Lower leg skin (tissue), 4 donors: ENCODE data around the gene ZNF783. TPM values are rescaled to one million over a fixed set of nuclear protein-coding genes. Genes with fewer than 3 reads are reported as not detected.

Experiments used
- DNase-seq, 2 donors: peaks; one replicate each; pipeline ENCODE4 v3.0.0-alpha.2; 2019; ENCODE audit warnings: low spot score in 2 of 2
- H3K4me3 ChIP-seq: fragments of 200-600 bp; sonication (generic); 2 replicates; pipeline ENCODE4 v1.5.1; 2017; ENCODE audit warnings: mild to moderate bottlenecking, low read depth; ENCODE audit not compliant: poor library complexity, severe bottlenecking
- POLR2A ChIP-seq, 2 donors: fragments of 450-650 bp; IDR thresholded peaks; one replicate each; pipeline ENCODE4 v1.6.1; 2016 to 2017; ENCODE audit warnings: antibody characterized with exemption in 2 of 2, mild to moderate bottlenecking in 1 of 2, moderate library complexity in 1 of 2
- WGBS, 2 donors: methylation state at CpG; one replicate each; pipeline ENCODE4 v1.1.5; 2018; 5-methylcytosine and 5-hydroxymethylcytosine counted together
- intact Hi-C: fragments of 100-400 bp; cut with DNase I; formaldehyde crosslinking; loops from one replicate; pipeline ENCODE4 v1.15.0; 2023; ENCODE audit warnings: low total_unique reads
- total RNA-seq, 4 donors: library from RNA; depleted of rRNA; stranded (reverse); fragments of >200 nt; gene quantifications; one replicate each; pipeline ENCODE4 v1.1.0, GENCODE V29; 2016
- TF ChIP-seq, protein P1 (sequence below), 3 donors: fragments of 450-650 bp; IDR thresholded peaks; one replicate each; pipeline ENCODE4 v1.5.1; 2016; ENCODE audit warnings: antibody characterized with exemption in 3 of 3, mild to moderate bottlenecking in 3 of 3, moderate library complexity in 2 of 3

Gene ZNF783
- total RNA-seq, 4 donors from 2014 or later: 6.8 to 17.2 (median 13.0) TPM

DNA sequence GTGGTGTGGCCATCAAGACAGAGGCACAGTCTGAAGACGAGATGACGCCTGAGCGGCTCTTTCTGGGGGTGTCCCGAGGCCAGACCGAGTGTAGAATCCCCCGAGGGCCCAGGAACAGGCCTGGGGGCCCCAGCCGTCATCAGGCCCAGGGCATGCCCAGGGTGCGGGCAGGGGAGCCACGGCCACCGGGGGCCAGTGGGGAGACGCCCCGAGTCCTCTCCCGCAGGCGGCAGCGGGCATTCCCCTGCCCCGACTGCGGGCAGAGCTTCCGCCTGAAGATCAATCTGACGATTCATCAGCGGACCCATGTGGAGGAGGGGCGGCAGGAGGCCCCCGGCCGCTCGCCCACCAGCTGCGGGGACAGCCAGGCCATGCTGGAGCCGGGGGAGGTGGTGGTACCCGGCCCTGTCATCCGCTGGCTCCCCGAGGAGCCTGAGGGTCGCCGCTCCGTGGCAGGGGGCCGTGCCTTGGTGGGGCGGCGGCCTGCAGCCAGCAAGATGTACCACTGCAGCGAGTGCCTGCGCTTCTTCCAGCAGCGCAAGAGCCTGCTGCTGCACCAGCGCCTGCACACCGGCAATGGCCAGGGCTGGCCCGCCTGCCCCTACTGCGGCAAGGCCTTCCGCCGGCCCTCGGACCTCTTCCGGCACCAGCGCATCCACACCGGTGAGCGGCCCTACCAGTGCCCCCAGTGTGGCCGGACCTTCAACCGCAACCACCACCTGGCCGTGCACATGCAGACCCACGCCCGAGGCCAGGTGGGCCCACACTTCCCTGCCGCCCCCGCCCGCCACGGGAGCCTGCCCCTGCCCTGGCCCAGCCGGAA is 19.7 kb downstream of the ZNF783 start:
- intact Hi-C loops: no loop called here
- DNase-seq: peak in 1 of 2 donors; percentile 83
- 95 to 96% methylated on average over 19 to 50 of the region's 59 CpGs for WGBS, 2 donors
- TF ChIP-seq, protein P1, sequence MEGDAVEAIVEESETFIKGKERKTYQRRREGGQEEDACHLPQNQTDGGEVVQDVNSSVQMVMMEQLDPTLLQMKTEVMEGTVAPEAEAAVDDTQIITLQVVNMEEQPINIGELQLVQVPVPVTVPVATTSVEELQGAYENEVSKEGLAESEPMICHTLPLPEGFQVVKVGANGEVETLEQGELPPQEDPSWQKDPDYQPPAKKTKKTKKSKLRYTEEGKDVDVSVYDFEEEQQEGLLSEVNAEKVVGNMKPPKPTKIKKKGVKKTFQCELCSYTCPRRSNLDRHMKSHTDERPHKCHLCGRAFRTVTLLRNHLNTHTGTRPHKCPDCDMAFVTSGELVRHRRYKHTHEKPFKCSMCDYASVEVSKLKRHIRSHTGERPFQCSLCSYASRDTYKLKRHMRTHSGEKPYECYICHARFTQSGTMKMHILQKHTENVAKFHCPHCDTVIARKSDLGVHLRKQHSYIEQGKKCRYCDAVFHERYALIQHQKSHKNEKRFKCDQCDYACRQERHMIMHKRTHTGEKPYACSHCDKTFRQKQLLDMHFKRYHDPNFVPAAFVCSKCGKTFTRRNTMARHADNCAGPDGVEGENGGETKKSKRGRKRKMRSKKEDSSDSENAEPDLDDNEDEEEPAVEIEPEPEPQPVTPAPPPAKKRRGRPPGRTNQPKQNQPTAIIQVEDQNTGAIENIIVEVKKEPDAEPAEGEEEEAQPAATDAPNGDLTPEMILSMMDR (IDR thresholded peaks at IDR 0.05): no peak
- TF ChIP-seq POLR2A (IDR thresholded peaks at IDR 0.05): no peak
- H3K4me3 ChIP-seq: no peak overlapping the region

DNA sequence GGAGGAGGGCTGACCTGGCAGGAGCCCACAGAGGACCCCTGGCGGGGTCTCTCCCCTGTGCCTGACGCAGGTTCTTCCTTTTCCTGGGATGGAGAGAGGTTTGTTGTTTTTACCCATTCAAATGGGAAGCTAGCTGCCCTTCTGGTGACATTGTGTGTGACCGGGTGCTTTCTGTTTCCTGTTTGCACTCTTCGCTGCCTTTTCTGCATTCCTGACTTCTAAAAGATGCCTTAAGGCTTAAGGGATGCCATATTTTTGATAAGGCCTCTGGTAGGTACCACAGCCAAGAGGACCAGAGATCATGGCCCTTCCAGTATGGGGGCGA is 20.3 kb downstream of the ZNF783 start:
- intact Hi-C loops: no loop called here
- no peak for DNase-seq
- no peak overlapping the region for H3K4me3 ChIP-seq
- TF ChIP-seq, protein P1 (IDR thresholded peaks at IDR 0.05): no peak
- no peak for TF ChIP-seq POLR2A (IDR thresholded peaks at IDR 0.05)
- WGBS, 2 donors: 91 to 95% methylated on average over 5 of the region's 5 CpGs

DNA sequence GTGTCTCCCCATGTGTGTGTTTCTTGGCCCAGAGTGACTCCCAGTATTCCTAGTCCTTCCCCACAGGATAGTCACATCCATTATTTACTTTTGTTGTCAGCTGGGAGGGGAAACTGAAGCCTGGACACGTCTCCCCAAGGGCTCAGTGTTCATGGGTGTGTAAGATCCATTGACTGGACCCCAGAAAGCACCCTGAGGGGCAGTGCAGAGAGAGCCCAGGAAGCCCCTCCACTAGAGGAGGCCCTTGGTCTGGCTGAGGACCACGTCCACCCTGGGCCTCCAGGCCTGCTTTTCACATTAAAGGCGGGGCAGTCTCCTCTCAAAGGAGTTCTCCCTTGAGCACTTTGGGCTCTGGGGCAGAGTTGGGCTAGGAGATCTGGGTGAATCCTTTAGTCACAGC is 21.3 kb downstream of the ZNF783 start:
- no peak overlapping the region for H3K4me3 ChIP-seq
- 91 to 92% methylated on average over 3 of the region's 3 CpGs for WGBS, 2 donors
- no peak for TF ChIP-seq POLR2A (IDR thresholded peaks at IDR 0.05)
- TF ChIP-seq, protein P1 (IDR thresholded peaks at IDR 0.05): no peak
- DNase-seq: peak in 1 of 2 donors; percentile 82
- intact Hi-C loops: no loop called here

DNA sequence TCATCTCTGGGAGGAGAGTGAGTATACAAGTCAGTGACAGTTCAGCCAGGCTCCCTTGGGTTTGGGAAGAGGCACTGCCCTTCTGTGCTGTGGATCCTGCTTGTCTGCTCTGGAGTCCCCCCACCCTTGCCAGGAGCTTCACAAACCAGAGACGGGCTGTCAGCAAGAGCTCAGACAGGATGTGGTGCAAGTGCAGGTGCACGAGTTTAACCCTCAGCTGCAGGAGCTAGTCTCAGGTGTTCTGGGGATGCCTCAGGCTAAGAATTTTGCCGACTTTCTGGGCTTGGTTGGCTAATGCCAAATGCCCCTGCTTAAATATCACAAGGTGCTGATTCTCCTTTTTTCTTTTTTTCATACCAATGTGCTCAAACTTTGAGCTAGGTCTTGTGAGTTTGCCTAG is 22.3 kb downstream of the ZNF783 start:
- TF ChIP-seq, protein P1 (IDR thresholded peaks at IDR 0.05): no peak
- TF ChIP-seq POLR2A (IDR thresholded peaks at IDR 0.05): no peak
- DNase-seq: peak in 1 of 2 donors; percentile 79
- 57 to 62% methylated on average over 3 of the region's 3 CpGs for WGBS, 2 donors
- H3K4me3 ChIP-seq: no peak overlapping the region
- intact Hi-C loops: no loop called here

DNA sequence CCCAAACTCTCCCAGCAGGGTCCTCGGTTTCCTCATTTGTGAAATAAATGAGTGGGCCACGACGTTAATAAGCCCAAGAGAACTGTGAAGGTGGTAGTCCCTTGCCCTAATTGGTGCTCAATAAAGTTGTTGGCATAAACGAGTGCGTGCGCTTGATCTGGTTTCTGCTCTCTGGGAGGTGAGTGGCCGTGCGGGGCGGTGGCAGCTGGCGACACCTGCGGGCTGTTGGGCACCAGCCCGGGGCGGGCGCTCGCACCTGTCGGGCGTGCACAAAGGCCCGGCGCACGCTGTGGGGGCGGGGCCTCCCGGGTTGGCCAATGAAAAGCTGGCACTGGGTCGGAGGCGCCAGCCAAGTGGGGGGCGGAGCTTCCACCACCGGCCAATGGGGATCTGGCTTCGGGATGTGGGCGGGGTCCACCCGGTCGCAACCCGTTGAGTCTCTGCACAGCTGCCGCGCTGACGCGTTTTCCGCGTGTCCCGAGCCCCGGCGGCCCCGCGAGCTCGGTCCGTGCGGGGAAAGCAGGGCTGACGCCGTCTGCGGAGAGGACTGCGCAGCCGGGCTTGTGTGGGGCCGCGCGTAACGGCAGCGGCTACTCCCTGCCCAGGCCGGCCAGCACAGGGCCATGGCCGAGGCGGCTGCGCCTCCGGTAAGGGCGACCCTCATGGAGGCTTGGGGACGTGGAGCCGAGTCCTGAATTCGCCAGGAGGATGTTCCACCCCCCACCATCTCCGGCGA is 23.0 kb downstream of the ZNF783 start:
- intact Hi-C loops: no loop called here
- WGBS, 2 donors: 1 to 4% methylated on average over 33 to 36 of the region's 66 CpGs
- DNase-seq: peak; percentile 90 to 98
- no peak overlapping the region for H3K4me3 ChIP-seq
- no peak for TF ChIP-seq POLR2A (IDR thresholded peaks at IDR 0.05)

DNA sequence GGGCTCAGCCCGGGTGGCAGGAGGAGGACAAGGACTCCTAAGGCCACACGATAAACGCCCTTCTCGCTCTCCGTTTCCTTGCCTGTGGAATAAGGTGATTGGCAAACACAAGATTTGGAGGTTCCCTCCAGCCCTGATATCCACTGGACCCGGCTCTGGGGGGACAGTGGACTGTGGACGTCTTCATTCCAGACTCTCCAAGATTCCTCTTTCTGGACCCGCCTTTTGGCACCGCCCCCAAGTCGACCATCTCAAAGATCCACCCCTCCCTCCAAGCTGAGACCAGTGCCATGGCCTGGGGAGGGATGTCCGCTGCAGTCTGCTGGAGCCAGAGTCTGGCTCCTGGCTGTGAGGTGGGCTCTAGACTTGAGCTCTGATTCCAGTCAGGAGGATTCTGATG is 23.6 kb downstream of the ZNF783 start:
- peak in 1 of 2 donors; percentile 87 for DNase-seq
- 10 to 20% methylated on average over 11 of the region's 11 CpGs for WGBS, 2 donors
- intact Hi-C loops: no loop called here
- no peak overlapping the region for H3K4me3 ChIP-seq
- TF ChIP-seq, protein P1 (IDR thresholded peaks at IDR 0.05): no peak
- TF ChIP-seq POLR2A (IDR thresholded peaks at IDR 0.05): no peak
